Measurements from ENCODE around the gene MRPL20. TPM values are rescaled to one million over a fixed set of nuclear protein-coding genes. Genes with fewer than 3 reads are reported as not detected.
"Not testable (repeated sequence)": the region's sequence is repeated elsewhere in the genome, so short reads cannot be mapped to it uniquely, and the experiment has no call there.

The MRPL20 gene
- polyA plus RNA-seq, 1 of the 3 experiments (the other 2 are of a cell fraction): 210 TPM

GRCh38 chr1:1451696-1452364 lies 44.7 kb upstream of the MRPL20 start:
- Histone ChIP-seq H3K4me2 (no peak overlapping the region), H3K27me3 (ENCODE audit: insufficient read depth) (no peaks in the 10 kb centered on the region), H3F3A (replicated peaks; ENCODE audit: insufficient read depth) (no peaks in the 10 kb centered on the region), H3K36me3 (replicated peaks in 1 of 2; ENCODE audit: control insufficient read depth in 1 of 2, insufficient read depth in 2 of 2, low read length in 1 of 2) (no peaks in the 10 kb centered on the region), H3K9me3 (no peaks in the 10 kb centered on the region), H3K4me1 (ENCODE audit: control insufficient read depth in 1 of 2, insufficient read depth in 2 of 2, low read depth in 1 of 2, low read length in 1 of 2) (no peaks in the 10 kb centered on the region), H4K20me1 (ENCODE audit: insufficient read depth) (no peaks in the 10 kb centered on the region), H2AFZ (ENCODE audit: low read depth) (no peak overlapping the region), H3K4me3 (ENCODE audit: low read depth in 2 of 2, low read length in 1 of 2) (no peak overlapping the region), H3K79me2 (ENCODE audit: insufficient read depth) (no peaks in the 10 kb centered on the region), H3K9me2 (no peaks in the 10 kb centered on the region), H3K9ac (no peak overlapping the region), H3K27ac (ENCODE audit: low read depth in 2 of 2, low read length in 1 of 2) (no peak overlapping the region)
- no peak for DNase-seq
- POLR2A ChIA-PET: no interaction called here
- CTCF ChIA-PET: interaction anchor here (1.0 kb wide), 1 partner anchor 10 kb away, joined by 4 read pairs; no protein-coding TSS in a partner anchor
- TF ChIP-seq RFX5 (IDR thresholded peaks at IDR 0.05; ENCODE audit: low read length) (no peak), TEAD4 (IDR thresholded peaks at IDR 0.05; ENCODE audit: borderline replicate concordance, insufficient read depth) (no peak), USF1 (IDR thresholded peaks at IDR 0.05; ENCODE audit: borderline replicate concordance, low read depth) (no peak), REST (IDR thresholded peaks at IDR 0.05; ENCODE audit: low read depth, low read length) (no peak), FOSL2 (IDR thresholded peaks at IDR 0.05; ENCODE audit: borderline replicate concordance, low read depth) (no peak), TCF12 (IDR thresholded peaks at IDR 0.05) (no peak), PBX3 (IDR thresholded peaks at IDR 0.05) (no peak), SIN3A (IDR thresholded peaks at IDR 0.05; ENCODE audit: borderline replicate concordance, low read depth, low read length) (no peak), ELF1 (IDR thresholded peaks at IDR 0.05) (no peak), CTCF (IDR thresholded peaks at IDR 0.05) (no peak), YY1 (IDR thresholded peaks at IDR 0.05; ENCODE audit: low read depth) (no peak), POLR2AphosphoS5 (IDR thresholded peaks at IDR 0.05; ENCODE audit: low read depth, low read length) (no peak), RXRA (IDR thresholded peaks at IDR 0.05; ENCODE audit: borderline replicate concordance, low read depth) (no peak), ZBTB33 (IDR thresholded peaks at IDR 0.05; ENCODE audit: borderline replicate concordance, low read depth) (no peak), IRF3 (IDR thresholded peaks at IDR 0.05; ENCODE audit: low read depth, low read length) (no peak)
- WGBS (ENCODE audit: low lambda C conversion rate): 90% methylated on average over 14 of the region's 26 CpGs

- POLR2A ChIA-PET; H4K20me1 ChIP-seq (ENCODE audit: insufficient read depth); H2AFZ ChIP-seq (ENCODE audit: low read depth); H3K9me2 ChIP-seq; H3K9me3 ChIP-seq; H3K79me2 ChIP-seq (ENCODE audit: insufficient read depth); H3K27ac ChIP-seq (ENCODE audit: low read depth in 2 of 2, low read length in 1 of 2); H3K4me1 ChIP-seq (ENCODE audit: control insufficient read depth in 1 of 2, insufficient read depth in 2 of 2, low read depth in 1 of 2, low read length in 1 of 2); H3F3A ChIP-seq (replicated peaks; ENCODE audit: insufficient read depth); CTCF ChIA-PET; H3K9ac ChIP-seq; H3K4me2 ChIP-seq; DNase-seq; H3K4me3 ChIP-seq (ENCODE audit: low read depth in 2 of 2, low read length in 1 of 2); H3K36me3 ChIP-seq (replicated peaks in 1 of 2; ENCODE audit: control insufficient read depth in 1 of 2, insufficient read depth in 2 of 2, low read length in 1 of 2); H3K27me3 ChIP-seq (ENCODE audit: insufficient read depth): not testable (repeated sequence)
- 77% methylated on average over 20 of the region's 22 CpGs for WGBS (ENCODE audit: low lambda C conversion rate)
Measured at GRCh38 chr1:1450616-1451015, 43.5 kb upstream of the MRPL20 start.

Data from SK-N-SH (cell line).